CD4-positive, alpha-beta T cell treated with Interferon gamma for 1 hour (primary cell): ENCODE measurements around the gene PLEKHA6.
"Not testable (repeated sequence)": the region's sequence is repeated elsewhere in the genome, so short reads cannot be mapped to it uniquely, and the experiment has no call there.

Experiments
- DNase-seq: peaks from one replicate; pipeline ENCODE4 v3.0.0-alpha.2; 2020

The PLEKHA6 gene

GRCh38 chr1:204335085-204335484, 24.6 kb downstream of the PLEKHA6 start:
- DNase-seq: no peak

GRCh38 chr1:204334455-204334854, 25.3 kb downstream of the PLEKHA6 start:
- DNase-seq: no peak

GRCh38 chr1:204333427-204333826, 26.3 kb downstream of the PLEKHA6 start:
- DNase-seq: no peak

GRCh38 chr1:204331847-204332487, 27.8 kb downstream of the PLEKHA6 start:
- no peak for DNase-seq

- DNase-seq: no peak
Measured at GRCh38 chr1:204331275-204331674, 28.5 kb downstream of the PLEKHA6 start.

GRCh38 chr1:204327870-204328269, 31.9 kb downstream of the PLEKHA6 start:
- not testable (repeated sequence) for DNase-seq

- no peak for DNase-seq
Measured at GRCh38 chr1:204327359-204327758, 32.4 kb downstream of the PLEKHA6 start.

GRCh38 chr1:204326771-204327300, 32.9 kb downstream of the PLEKHA6 start:
- DNase-seq: no peak

- DNase-seq: no peak
Measured at GRCh38 chr1:204325944-204326343, 33.8 kb downstream of the PLEKHA6 start.

- DNase-seq: no peak
Measured at GRCh38 chr1:204323887-204324286, 35.8 kb downstream of the PLEKHA6 start.

GRCh38 chr1:204322339-204322868, 37.3 kb downstream of the PLEKHA6 start:
- no peak for DNase-seq

- no peak for DNase-seq
Measured at GRCh38 chr1:204321665-204322064, 38.1 kb downstream of the PLEKHA6 start.

- no peak for DNase-seq
Measured at GRCh38 chr1:204321051-204321450, 38.7 kb downstream of the PLEKHA6 start.

- DNase-seq: no peak
Measured at GRCh38 chr1:204320382-204320804, 39.3 kb downstream of the PLEKHA6 start.

- DNase-seq: no peak
Measured at GRCh38 chr1:204319462-204319861, 40.3 kb downstream of the PLEKHA6 start.

GRCh38 chr1:204319027-204319426, 40.7 kb downstream of the PLEKHA6 start:
- DNase-seq: no peak

- DNase-seq: no peak
Measured at GRCh38 chr1:204318324-204318723, 41.4 kb downstream of the PLEKHA6 start.

GRCh38 chr1:204317170-204317569, 42.6 kb downstream of the PLEKHA6 start:
- no peak for DNase-seq

GRCh38 chr1:204316164-204316563, 43.6 kb downstream of the PLEKHA6 start:
- DNase-seq: no peak

GRCh38 chr1:204314893-204315658, 44.7 kb downstream of the PLEKHA6 start:
- no peak for DNase-seq

- DNase-seq: no peak
Measured at GRCh38 chr1:204314171-204314892, 45.4 kb downstream of the PLEKHA6 start.

GRCh38 chr1:204313675-204314074, 46.1 kb downstream of the PLEKHA6 start:
- DNase-seq: no peak

- not testable (repeated sequence) for DNase-seq
Measured at GRCh38 chr1:204310970-204311369, 48.8 kb downstream of the PLEKHA6 start.
